ENCODE results near the gene SMYD3.
"Not testable (repeated sequence)": the region's sequence is repeated elsewhere in the genome, so short reads cannot be mapped to it uniquely, and the experiment has no call there.

The SMYD3 gene

GRCh38 chr1:245969283-245969682 is 537.8 kb downstream of the SMYD3 start:
- no peak for DNase-seq

- no peak for DNase-seq
These were observed 538.3 kb downstream of the SMYD3 start for GRCh38 chr1:245968775-245969174.

DNA sequence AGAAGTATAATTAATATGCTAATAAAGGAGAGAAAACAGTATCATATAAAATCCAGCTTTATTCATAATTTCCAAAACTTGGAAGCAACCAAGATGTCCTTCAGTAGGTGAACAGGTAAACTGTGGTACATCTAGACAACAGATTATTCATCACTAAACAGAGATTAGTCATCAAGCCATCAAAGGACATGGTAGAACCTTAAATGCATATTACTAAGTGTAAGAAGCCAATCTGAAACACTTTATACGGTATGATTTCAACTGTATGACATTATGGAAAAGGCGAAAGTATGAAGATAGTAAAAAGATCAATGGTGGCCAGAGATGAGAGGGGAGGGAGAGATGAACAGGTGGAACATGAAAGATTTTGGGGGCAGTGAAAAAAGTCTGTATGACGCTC is 541.7 kb downstream of the SMYD3 start:
- no peak for DNase-seq

DNA sequence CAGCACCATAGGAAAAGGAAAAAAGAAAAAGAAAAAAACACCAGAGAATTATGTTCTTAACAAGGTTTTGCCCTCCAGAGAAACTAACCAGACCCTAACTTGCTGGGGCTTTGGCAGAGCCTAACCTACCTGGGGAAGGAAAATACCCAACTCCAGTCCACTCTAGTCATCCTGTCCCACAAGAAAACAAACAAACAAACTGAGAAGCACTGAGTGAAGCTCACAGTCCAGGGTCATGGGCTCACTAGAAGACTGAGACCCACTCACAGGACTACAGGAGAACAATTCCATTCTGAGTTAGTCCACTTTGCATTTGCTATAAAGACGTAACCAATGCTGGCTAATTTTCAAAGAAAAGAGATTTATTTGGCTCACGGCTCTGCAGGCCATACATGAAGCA is 543.4 kb downstream of the SMYD3 start:
- no peak for DNase-seq

DNA sequence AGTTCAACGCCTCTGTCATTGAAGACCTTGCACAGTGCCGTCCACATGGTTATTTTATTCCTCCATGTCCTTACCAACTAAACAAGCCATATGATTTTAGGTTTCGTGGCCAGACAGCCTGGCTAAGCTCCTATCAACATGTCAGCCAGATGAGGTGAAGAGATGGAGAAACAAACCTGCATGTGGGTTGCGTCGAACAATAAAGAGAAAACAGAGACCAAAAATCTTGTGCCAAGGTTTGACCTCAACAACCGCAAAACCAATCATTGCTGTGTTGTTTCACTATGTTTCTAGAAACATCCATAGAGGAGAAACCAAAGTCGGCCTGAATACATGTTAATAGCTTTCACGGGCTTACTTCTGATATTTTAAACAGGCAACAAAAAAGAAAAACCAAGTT is 544.6 kb downstream of the SMYD3 start:
- no peak for DNase-seq

DNA sequence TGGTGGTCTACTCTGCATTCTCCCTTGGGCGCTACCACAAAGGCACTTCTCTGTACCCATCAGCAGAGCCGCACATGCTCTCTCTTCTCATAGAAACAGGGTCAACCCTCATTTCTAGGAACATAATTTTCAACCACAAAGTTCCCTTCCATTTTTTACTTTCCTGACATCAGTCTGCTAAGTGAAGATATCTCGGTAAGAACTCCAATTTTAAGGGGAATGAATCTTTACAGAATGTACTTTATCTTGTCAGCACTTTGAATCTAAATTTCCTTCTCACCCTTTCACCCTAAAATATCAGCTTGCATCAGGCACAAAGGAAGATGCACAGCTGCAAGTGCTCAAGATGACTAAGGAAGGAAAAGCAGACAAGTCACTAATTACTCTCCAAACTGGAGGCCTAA is 545.9 kb downstream of the SMYD3 start:
- DNase-seq: no peak

DNA sequence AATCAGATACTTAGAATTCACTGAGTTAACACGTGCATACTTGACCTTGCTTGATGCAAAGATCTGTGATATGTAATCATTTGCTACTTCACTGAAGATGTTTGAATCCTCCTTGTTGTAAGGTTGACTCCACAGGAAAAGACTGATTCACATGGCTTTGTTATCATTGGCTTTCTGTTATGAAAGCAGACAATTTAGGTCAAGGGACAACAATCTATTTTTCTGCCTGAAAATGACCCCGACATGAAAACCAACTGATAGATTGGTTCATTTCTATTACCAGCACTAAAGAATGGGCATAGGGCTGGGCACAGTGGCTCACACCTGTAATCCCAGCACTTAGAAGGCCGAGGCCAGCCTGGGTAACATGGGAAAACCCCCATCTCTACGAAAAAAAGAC is 546.9 kb downstream of the SMYD3 start:
- DNase-seq: no peak

DNA sequence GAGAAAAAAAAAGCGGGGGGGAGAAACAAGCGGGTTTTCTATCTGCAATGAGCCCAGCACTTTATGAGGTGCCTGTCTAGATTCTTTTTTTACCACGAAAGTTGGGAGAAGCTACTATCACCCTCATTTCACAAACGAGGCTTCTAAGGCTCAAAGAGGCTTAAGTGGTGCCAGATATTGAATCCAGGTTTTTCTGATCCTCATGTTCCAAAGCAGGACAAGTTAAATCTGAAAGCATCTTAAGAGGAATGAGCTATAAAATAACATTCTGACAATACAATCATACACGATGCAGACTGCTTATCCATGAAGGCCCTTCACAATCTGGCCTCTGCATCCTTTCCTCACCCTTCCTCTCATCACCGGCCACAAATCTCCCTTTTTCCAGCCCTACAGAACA is 549.1 kb downstream of the SMYD3 start:
- DNase-seq: no peak

GRCh38 chr1:245957427-245957826 is 549.7 kb downstream of the SMYD3 start:
- no peak for DNase-seq

DNA sequence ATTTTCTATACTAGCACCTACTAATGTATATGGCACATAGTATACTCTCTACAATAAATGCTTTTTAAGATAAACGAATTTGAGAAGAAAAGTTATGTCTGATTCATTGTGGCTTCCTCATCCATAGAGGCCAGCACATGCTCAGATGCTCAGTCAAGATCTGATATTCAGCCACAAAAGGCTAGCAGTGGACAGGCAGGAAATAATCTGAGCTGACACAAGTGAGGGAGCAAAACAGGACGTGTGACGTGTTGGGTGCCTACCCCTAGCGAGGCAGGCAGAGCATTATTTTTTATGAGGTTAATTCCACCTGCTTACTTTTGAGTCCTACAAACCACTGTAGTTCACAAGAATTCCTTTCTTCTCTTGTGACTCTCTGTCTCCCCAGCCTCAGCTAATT is 550.9 kb downstream of the SMYD3 start:
- no peak for DNase-seq

- no peak for DNase-seq
These were observed 553.0 kb downstream of the SMYD3 start for GRCh38 chr1:245953876-245954660.

- no peak for DNase-seq
These were observed 554.6 kb downstream of the SMYD3 start for GRCh38 chr1:245952383-245953026.

DNA sequence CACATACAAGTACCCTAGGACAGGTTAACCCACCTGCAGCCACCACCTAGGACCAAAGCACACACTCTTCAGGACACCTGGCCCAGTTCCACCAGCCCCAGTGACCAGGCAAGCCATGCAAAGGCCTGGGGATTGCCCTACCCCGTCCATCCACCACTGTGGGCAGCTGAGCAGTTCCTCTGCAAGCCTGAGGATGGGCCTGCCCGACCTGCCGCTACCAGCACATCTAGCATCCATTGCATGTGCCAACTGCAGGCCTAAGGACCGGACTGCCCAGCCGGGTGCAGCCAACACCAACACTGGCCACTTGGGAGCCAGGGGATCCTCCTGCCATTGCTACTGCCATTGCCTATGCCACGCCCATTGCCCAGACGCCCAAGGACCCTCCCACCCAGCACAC is 558.3 kb downstream of the SMYD3 start:
- no peak for DNase-seq

GRCh38 chr1:245946905-245947304 is 560.2 kb downstream of the SMYD3 start:
- DNase-seq: no peak

- DNase-seq: not testable (repeated sequence)
These were observed 561.9 kb downstream of the SMYD3 start for GRCh38 chr1:245945136-245945535.

- no peak for DNase-seq
These were observed 564.2 kb downstream of the SMYD3 start for GRCh38 chr1:245942856-245943255.

- DNase-seq: not testable (repeated sequence)
These were observed 565.3 kb downstream of the SMYD3 start for GRCh38 chr1:245941771-245942170.

GRCh38 chr1:245939756-245940345 is 567.2 kb downstream of the SMYD3 start:
- DNase-seq: no peak

- DNase-seq: no peak
These were observed 569.0 kb downstream of the SMYD3 start for GRCh38 chr1:245938046-245938435.

GRCh38 chr1:245937316-245938045 is 569.6 kb downstream of the SMYD3 start:
- DNase-seq: no peak

DNA sequence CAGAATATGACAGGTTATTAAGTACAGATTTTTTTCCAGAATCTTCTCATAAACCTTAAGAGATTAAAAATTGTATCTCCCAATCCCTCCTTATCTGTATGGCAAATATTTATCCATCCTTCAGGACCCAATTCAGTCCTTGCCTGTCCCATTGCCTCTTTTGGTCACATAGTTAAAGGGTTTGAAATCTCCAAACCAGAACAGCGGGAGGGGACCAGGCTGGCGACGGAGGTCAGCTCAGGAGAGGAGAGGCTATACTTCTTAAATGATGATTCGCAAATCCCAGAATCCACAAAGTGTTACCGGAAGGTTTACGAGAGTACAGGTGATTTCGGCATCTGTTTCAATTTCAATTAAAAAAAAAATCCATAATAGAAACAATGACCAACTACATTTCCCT is 572.7 kb downstream of the SMYD3 start:
- DNase-seq: no peak

GRCh38 chr1:245933431-245934045 is 573.5 kb downstream of the SMYD3 start:
- DNase-seq: no peak

DNA sequence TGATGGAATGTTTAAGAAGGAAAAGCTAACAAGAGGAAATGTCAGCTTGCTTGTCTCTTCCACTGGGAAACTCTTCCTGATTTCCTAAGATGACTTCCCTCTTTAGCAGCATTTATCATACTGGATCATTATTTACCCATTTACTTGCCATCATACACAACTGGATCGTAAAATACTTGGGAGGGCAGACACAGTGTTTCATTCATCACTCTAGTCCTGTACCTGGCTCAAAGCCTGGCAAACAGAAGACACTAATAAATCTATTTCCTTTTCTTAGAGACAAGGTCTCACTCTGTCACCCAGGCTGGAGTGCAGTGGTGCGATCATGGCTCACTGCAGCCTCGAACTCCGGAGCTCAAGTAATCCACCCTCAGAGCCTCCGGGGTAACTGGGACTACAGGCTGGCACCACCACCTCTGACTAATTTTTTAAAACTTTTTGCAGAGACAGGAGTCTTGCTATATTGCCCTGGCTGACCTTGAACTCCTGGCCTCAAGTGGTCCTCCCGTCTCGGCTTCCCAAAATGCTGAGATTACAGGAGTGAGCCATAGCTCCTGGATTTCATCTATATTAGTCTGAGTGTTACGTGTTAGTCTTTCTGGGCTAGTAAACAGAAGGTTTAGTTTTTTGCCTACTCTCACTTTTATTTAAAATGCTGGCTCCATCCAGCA is 574.6 kb downstream of the SMYD3 start:
- no peak for DNase-seq
